ENCODE measurements around the gene ASPM. TPM values are rescaled to one million over a fixed set of nuclear protein-coding genes. Genes with fewer than 3 reads are reported as not detected.
A peak's percentile ranks its signal among the peaks of the same experiment; 100 is the strongest.

The ASPM gene
- total and polyA plus RNA-seq, 2 of the 4 experiments (the other 2 are of a cell fraction) = 7.1 to 27.8 TPM

- no CpG with 5 or more reads among the region's 1 CpG for WGBS, 2 experiments (ENCODE audit: extremely low coverage in 2 of 2, insufficient read length in 1 of 2)
- Histone ChIP-seq H2AK5ac (ENCODE audit: low read depth, low read length) (no peak overlapping the region), H3K79me1 (ENCODE audit: low read depth in 1 of 2, low read length in 2 of 2) (peaks cover 0 to 3% of the 10 kb centered on the region in 2 experiments; a peak in 1 of 4 replicates), H4K20me1 (ENCODE audit: insufficient read depth, low read length) (no peaks in the 10 kb centered on the region), H2BK20ac (ENCODE audit: low read depth, low read length) (no peak overlapping the region), H3K4me1 (ENCODE audit: control insufficient read depth, insufficient read depth, low read length) (0 out of 2 replicates have a peak, but pooled peaks cover 1% of the 10 kb centered on the region), H2AK9ac (replicated peaks; ENCODE audit: low read depth, low read length, poor library complexity) (no peak overlapping the region), H2BK15ac (ENCODE audit: low read depth, low read length) (no peak overlapping the region), H3K4me2 (ENCODE audit: low read depth, low read length) (no peak overlapping the region; the same call in 1 of the 2 replicates), H3K9me1 (ENCODE audit: insufficient read depth, low read length) (no peaks in the 10 kb centered on the region), H3K4me3 (ENCODE audit: insufficient read depth, low read depth, low read length) (no peak overlapping the region), H3K56ac (ENCODE audit: extremely low read depth, insufficient read depth, low read length) (no peak overlapping the region), H3K27ac (ENCODE audit: insufficient read depth, low read length) (no peak overlapping the region), H3K14ac (replicated peaks; ENCODE audit: low read depth, low read length) (no peak overlapping the region), H3K18ac (ENCODE audit: low read depth, low read length) (no peak overlapping the region), H3K9ac (ENCODE audit: low read depth, low read length) (no peak overlapping the region), H2AFZ (replicated peaks; ENCODE audit: low read length, poor library complexity) (no peak overlapping the region), H3K36me3 (ENCODE audit: control insufficient read depth, insufficient read depth, low read length) (no peaks in the 10 kb centered on the region), H4K5ac (ENCODE audit: low read depth, low read length) (no peak overlapping the region; the same call in 1 of the 2 replicates), H4K8ac (ENCODE audit: low read depth in 2 of 2, low read length in 2 of 2) (no peak overlapping the region), H3K9me3 (ENCODE audit: control insufficient read depth, insufficient read depth, low read length) (no peaks in the 10 kb centered on the region), H4K91ac (ENCODE audit: insufficient read depth, low read depth, low read length) (no peak overlapping the region), H3K27me3 (ENCODE audit: control insufficient read depth, insufficient read depth, low read length) (no peaks in the 10 kb centered on the region), H2BK120ac (ENCODE audit: low read depth, low read length) (no peak overlapping the region), H2BK5ac (ENCODE audit: low read depth, low read length, poor library complexity, severe bottlenecking) (no peak overlapping the region), H3K23ac (ENCODE audit: low read depth, low read length) (no peak overlapping the region), H3K4ac (ENCODE audit: low read depth, low read length) (no peak overlapping the region)
- ATAC-seq (ENCODE audit: low read depth) (no peak), DNase-seq (peak; percentile 4)
- dilution Hi-C loops (cut with HindIII; ENCODE audit: low sequenced_read_pairs, unreplicated experiment) = no loop called here
- intact Hi-C loops (cut with micrococcal nuclease) = no loop called here
- CTCF ChIA-PET = interaction anchor here (0.6 kb wide), 1 partner anchor 269 kb away, joined by 7 read pairs; no protein-coding TSS in a partner anchor
- POLR2A ChIA-PET (ENCODE audit: unreplicated experiment) = no interaction called here
- no TSS peak for BruUV-seq (replicated peaks)
- in situ Hi-C loops (cut with MboI; ENCODE audit: low sequenced_read_pairs) = no loop called here
- TF ChIP-seq BHLHE40 (IDR thresholded peaks at IDR 0.05; ENCODE audit: low read depth, low read length) (no peak), CHD1 (IDR thresholded peaks at IDR 0.05; ENCODE audit: low read depth, low read length) (no peak), RAD21 (IDR thresholded peaks at IDR 0.05; ENCODE audit: low read length) (no peak), USF2 (IDR thresholded peaks at IDR 0.05; ENCODE audit: low read depth, low read length) (no peak), CTCF (conservative IDR thresholded peaks at IDR 0.05; ENCODE audit: low read depth, low read length) (no peak), MAFK (IDR thresholded peaks at IDR 0.05; ENCODE audit: low read depth, low read length) (no peak)
Measured at GRCh38 chr1:197096137-197096536, 50.3 kb downstream of the ASPM start.

Data from IMR-90 (cell line).